ENCODE results near the gene ZNF229. TPM values are rescaled to one million over a fixed set of nuclear protein-coding genes. Genes with fewer than 3 reads are reported as not detected.
A peak's percentile ranks its signal among the peaks of the same experiment; 100 is the strongest.
"Not testable (repeated sequence)": the region's sequence is repeated elsewhere in the genome, so short reads cannot be mapped to it uniquely, and the experiment has no call there.

Gene ZNF229
- total and polyA plus RNA-seq, 2 experiments from 2014 or later, result 2.5 to 6.6 TPM

- Histone ChIP-seq H3K27me3 (no peaks in the 10 kb centered on the region), H3K9me3 (ENCODE audit: low read depth) (no peaks in the 10 kb centered on the region), H3K36me3 (no peaks in the 10 kb centered on the region), H3K4me1 (ENCODE audit: low read depth) (no peaks in the 10 kb centered on the region), H3K4me3 (peak within 1 kb of the TSS; percentile 45), H3K27ac (no peak within 1 kb of the TSS)
- TF ChIP-seq CTCF (IDR thresholded peaks at IDR 0.05; ENCODE audit: low read depth, low read length), result no peak
- peak; percentile 97 to 98 for DNase-seq (ENCODE audit: low read depth in 1 of 2, low spot score in 1 of 2)
These were observed 46.8 kb downstream of the ZNF229 start, which contains the start of gene ZNF285 for GRCh38 chr19:44401139-44402115. Gene ZNF285, minus strand, starts transcription at chr19:44401608. Its CDS starts 4,395 bp downstream, at chr19:44397213.

GRCh38 chr19:44389268-44389667 lies 59.0 kb downstream of the ZNF229 start:
- H3K4me1 ChIP-seq (ENCODE audit: low read depth); H3K27ac ChIP-seq; H3K27me3 ChIP-seq; H3K36me3 ChIP-seq; DNase-seq (ENCODE audit: low read depth in 1 of 2, low spot score in 1 of 2); H3K9me3 ChIP-seq (ENCODE audit: low read depth); H3K4me3 ChIP-seq: not testable (repeated sequence)

Other genes with a start within 250 kb of the ZNF229 start
- gene ZNF227, start 235.9 kb downstream of the ZNF229 start, total RNA-seq, result 11.8 and 18.9 TPM in 2 replicates
- 9.4 and 20.9 TPM in 2 replicates for gene ZNF227, start 235.9 kb downstream of the ZNF229 start, polyA plus RNA-seq
- 0.67 and 2.8 TPM in 2 replicates for gene ZNF233, start 188.6 kb downstream of the ZNF229 start, total RNA-seq
- gene ZNF233, start 188.6 kb downstream of the ZNF229 start, polyA plus RNA-seq, result 5.0 and 6.0 TPM in 2 replicates
- 4.8 and 4.9 TPM in 2 replicates for gene ZNF235, start 143.4 kb downstream of the ZNF229 start, total RNA-seq
- 5.3 and 5.7 TPM in 2 replicates for gene ZNF235, start 143.4 kb downstream of the ZNF229 start, polyA plus RNA-seq
- 5.8 and 15.5 TPM in 2 replicates for gene ZNF112, start 91.8 kb downstream of the ZNF229 start, total RNA-seq
- 3.6 and 6.8 TPM in 2 replicates for gene ZNF112, start 91.8 kb downstream of the ZNF229 start, polyA plus RNA-seq
- gene ZNF285, start 46.9 kb downstream of the ZNF229 start, total RNA-seq, result 3.6 and 21.1 TPM in 2 replicates
- 2.8 and 7.9 TPM in 2 replicates for gene ZNF285, start 46.9 kb downstream of the ZNF229 start, polyA plus RNA-seq
- gene ZNF180, start 52.0 kb upstream of the ZNF229 start, total RNA-seq, result 31.2 and 33.4 TPM in 2 replicates
- gene ZNF180, start 52.0 kb upstream of the ZNF229 start, polyA plus RNA-seq, result 3.3 and 5.7 TPM in 2 replicates
- not detected in 2 replicates for gene CEACAM20, start 81.2 kb upstream of the ZNF229 start, total RNA-seq
- gene CEACAM20, start 81.2 kb upstream of the ZNF229 start, polyA plus RNA-seq, result not detected in 2 replicates
- not detected in 2 replicates for gene IGSF23, start 165.1 kb upstream of the ZNF229 start, total RNA-seq
- not detected in 2 replicates for gene IGSF23, start 165.1 kb upstream of the ZNF229 start, polyA plus RNA-seq
- gene PVR, start 195.4 kb upstream of the ZNF229 start, total RNA-seq, result 18.4 and 20.8 TPM in 2 replicates
- gene PVR, start 195.4 kb upstream of the ZNF229 start, polyA plus RNA-seq, result 18.7 and 19.6 TPM in 2 replicates
- 3.8 and 8.4 TPM in 2 replicates for gene CEACAM19, start 223.0 kb upstream of the ZNF229 start, total RNA-seq
- gene CEACAM19, start 223.0 kb upstream of the ZNF229 start, polyA plus RNA-seq, result 4.3 and 5.0 TPM in 2 replicates